ENCODE data around the gene STAG3. TPM values are rescaled to one million over a fixed set of nuclear protein-coding genes. Genes with fewer than 3 reads are reported as not detected.
"Not testable (repeated sequence)": the region's sequence is repeated elsewhere in the genome, so short reads cannot be mapped to it uniquely, and the experiment has no call there.

The STAG3 gene
- polyA plus RNA-seq, 1 donor = 21.2 TPM

DNA sequence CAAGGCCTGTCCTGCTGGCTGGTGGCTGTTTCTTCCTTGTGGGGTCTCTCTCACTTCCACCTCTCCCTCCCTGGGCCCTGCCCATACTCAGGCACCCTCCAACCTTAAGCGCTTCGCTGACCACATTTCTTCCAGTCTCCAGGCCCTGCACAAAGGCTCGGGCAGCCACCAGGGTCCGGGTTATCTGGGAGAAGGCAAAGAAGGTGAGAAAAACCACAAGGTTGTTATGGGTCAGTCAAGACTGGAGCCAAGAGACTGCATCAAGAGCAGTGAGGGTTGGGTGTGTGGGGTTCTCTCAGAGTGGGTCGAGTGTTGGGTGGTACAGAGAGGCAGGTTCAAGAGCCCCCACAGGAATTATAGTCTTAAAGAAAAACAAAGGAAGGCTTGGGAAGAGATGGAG lies 3.1 kb upstream of the STAG3 start:
- DNase-seq (ENCODE audit: low read depth) = no peak

DNA sequence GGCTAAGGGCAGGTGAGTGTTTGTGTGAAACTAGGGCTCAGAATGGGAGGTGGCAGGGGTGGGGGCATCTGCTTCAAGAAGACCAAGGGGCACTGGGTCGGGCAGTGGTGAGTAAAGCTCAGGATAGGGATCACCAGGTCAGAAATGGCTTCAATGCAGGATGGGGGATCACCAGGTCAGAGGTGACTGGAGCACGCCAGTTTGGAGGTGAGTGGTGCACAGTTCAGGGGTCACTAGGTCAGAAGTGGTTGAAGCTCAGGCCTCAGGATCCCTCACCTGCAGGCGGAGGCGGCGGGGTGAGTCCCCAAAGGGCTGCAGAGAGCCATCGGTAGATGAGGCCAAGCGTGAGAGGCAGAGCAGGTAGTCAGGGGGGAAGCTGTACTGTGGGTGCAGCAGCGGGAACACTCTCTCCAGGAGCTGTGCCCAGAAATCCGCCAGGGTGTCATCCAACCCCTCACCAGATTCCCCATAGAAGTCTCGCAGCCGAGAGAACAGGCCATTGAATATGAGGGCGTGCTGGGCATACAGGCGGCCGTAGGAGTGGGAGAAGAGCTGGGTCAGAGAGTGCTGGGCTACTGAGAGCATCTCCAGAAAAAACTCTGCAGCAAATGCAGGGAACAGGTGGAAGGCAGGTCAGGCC lies 2.3 kb upstream of the STAG3 start:
- DNase-seq (ENCODE audit: low read depth) = no peak

DNA sequence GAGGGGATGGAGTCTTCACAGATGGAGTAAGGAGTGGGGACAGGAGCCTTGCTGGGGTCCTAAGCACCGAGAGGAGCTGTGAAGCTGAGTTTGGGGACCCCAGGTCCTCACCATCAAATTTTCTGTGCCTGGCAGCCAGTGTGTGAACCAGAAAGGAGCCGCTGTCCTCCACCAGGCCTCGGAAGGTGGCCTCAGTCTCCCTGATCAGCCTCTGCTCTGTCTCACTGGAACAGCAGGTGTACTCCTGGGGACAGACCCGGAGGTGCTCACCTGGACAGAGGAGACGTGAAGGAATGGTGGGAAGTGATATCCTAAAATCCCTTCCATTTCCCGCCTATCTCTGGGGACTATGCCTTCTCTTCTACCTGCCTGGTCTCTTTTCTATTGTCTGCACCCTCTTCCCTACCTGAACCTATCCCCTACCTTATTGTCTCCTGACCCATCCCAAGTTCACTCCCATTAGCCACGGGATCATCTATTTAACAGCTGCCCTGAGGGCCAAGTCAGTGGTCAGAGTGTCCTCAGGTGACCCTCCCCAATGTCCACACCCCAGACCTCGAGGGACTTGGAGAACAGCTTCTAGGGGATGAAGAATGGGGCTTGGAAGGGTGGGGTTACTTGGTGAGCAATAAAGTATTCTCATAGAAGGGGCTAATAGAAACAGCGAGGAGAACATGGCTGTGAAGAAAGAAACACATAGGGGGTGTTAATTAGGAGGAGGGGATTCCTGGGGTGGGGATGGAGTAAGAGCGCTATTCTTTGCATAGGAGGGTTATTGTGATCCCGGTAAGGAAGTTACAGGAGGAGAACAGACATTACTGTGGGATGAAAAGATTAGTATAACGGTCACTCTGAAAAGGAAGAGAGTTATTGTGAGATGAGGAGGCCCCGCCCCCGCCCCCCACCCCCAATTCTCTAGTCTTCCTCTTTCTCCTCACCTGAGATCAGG lies 1.3 kb upstream of the STAG3 start:
- no peak for DNase-seq (ENCODE audit: low read depth)

DNA sequence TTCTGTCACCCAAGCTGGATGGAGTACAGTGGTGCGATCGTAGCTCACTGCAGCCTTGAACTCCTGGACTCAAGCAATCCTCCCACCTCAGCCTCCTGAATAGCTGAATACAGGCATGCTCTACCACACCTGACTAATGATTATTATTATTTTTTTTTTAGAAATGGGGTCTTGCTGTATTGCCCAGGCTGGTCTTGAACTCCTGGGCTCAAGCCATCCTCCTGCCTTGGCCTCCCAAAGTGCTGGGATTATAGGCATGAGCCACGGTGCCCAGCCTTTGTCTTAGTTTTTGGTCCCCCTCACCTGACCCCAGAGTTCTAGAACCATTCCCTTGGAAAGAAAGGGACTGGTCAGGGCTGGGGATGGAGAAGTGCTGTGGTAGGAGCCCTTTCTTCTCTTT lies 2.4 kb downstream of the STAG3 start:
- not testable (repeated sequence) for DNase-seq (ENCODE audit: low read depth)

DNA sequence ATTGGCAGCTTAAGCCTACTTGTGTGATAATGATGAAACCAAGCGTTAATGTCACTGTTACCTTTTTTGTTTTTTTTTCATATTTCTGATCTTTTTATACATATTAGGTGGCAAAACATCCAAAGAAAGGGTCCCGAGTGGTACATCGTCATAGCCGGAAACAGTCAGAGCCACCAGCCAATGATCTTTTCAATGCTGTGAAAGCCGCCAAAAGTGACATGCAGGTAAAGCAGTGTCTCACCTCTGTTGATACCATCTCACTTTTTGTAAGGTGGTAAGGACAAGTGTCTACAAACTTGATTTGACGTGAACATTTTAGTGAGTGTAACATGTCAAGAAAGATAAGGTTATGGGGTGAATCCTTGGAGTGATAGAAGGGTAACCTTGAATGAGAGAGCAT lies 4.9 kb downstream of the STAG3 start:
- DNase-seq (ENCODE audit: low read depth) = not testable (repeated sequence)

DNA sequence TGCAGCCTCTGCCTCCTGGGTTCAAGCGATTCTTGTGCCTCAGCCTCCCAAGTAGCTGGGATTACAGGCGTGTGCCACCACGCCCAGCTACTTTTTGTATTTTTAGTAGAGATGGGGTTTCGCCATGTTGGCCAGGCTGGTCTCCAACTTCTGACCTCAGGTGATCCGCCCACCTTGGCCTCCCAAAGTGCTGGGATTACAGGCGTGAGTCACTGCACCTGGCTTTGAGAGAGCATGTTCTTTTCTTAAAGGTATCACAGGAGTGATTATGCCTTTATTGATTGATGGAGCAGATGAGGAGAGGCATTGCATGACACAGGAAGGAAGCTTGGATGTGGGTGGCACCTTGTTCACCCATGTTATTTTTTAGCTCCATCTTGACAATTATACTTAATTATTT lies 5.4 kb downstream of the STAG3 start:
- not testable (repeated sequence) for DNase-seq (ENCODE audit: low read depth)

DNA sequence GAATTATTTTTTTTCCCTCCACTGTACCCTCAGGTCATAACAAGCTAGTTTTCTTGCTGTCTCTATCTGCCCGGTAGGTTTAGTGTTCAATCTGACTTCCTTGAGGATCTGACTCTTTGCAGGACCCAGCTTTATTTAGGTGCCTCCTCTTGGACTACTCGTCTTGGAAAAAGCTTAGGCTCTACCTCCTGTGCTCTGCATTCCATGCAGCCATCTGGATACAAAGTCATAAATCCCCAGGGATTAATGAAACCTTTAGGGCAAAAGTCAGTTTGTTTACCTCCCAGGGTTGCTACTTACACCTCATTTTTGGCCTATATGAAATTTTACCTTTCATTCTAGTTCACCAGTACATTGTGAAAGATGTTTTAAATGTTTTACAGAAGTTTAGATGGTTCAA lies 8.0 kb downstream of the STAG3 start:
- DNase-seq (ENCODE audit: low read depth) = no peak

DNA sequence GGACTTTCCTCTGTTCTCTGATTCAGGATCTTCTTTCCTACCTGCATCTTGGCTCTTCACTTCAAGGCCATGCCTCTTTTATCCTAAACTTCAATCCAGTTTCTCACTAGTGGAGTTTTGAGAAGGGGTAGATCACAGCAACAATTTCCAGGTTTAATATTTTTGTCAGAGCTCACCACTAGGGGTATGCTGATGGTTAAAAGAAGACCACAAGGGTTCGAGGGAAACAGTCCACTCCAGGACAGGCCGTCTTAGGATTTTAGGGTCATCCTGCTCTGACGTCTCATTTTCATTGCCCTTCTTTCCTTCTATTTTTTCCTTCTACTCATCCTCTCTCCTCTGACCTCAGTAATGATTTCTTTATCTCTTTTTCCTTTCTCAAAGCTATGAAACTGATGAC lies 11.3 kb downstream of the STAG3 start:
- no peak for DNase-seq (ENCODE audit: low read depth)

DNA sequence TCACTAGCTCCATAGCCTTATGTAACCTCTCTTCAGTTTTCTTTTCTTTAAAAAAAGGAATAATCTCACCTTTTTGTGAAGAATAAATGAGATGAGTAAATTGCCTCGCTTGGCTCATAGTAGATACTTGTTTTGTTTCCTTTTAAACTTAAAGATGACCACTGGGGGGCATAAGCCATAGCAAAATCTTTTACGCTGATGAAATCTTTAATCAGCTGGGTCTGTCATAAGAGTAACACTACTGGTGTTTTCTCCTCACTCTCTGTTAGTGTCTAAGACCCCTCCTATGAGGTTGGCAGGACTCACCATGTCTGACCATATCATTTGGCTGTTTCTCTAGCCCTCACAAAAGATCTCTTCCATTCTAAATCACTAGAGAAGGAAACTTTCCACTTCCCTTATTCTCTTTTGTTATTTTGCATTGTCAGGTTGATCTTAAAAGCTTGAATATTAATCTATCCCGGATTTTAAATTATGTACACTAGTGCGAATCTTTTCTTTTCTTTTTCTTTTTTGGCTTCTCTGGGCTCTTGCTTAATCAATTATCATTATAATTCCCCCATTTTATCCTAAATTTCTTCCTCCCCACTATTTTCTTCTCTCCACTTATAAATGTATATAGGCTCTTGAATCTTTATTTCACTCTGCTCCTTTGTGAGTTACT lies 12.5 kb downstream of the STAG3 start:
- no peak for DNase-seq (ENCODE audit: low read depth)

DNA sequence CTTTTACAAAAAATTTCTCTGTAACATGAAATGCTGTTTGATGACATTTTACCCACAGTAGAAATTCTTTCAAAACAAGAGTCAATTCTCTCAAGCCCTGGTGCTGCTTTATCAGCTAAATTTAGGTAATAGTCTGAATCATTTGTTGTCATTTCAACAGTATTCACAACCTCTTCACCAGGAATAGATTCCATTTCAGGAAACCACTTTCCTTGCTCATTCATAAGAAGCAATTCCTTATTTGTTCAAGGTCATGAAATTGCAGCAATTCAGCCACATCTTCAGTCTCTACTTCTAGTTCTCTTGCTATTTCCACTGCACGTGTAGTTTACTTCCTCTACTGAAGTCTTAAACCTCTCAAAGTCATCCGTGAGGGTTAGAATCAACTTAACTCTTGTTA lies 14.1 kb downstream of the STAG3 start:
- DNase-seq (ENCODE audit: low read depth) = no peak

DNA sequence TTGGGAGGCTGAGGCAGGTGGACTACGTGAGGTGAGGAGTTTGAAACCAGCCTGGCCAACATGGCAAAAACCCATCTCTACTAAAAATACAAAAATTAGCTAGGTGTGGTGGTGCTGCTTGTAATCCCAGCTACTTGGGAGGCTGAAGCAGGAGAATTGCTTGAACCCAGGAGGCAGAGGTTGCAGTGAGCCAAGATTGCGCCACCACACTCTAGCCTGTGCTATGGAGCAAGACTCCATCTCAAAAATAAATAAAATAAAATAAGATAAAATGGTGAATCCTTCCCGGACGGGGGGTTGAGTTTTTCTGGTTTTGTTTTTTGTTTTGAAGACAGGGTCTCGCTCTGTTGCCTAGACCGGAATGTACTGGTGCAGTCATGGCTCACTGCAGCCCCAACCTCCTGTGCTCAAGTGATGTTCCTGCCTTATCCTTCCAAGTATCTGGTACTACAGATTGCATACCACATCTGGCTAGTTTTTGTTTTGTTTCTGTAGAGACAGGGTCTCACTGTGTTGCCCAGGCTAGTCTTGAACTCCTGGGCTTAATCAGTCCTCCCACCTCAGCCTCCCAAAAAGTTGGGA lies 14.7 kb downstream of the STAG3 start:
- DNase-seq (ENCODE audit: low read depth) = not testable (repeated sequence)

DNA sequence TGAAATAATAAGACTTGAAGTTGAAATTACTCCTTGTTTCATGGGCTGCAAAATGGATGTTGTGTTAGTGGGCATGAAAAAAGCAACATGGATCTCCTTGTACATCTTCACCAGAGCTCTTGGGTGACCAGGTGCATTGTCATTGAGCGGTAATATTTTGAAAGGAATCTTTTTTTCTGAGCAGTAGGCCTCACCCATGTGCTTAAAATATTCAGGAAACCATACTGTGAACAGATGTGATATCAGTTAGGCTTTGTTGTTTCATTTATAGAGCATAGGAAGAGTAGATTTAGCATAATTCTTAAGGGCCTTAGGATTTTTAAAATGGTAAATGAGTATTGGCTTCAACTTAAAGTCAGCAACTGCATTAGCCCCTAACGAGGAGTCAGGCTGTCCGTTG lies 15.3 kb downstream of the STAG3 start:
- DNase-seq (ENCODE audit: low read depth) = no peak

DNA sequence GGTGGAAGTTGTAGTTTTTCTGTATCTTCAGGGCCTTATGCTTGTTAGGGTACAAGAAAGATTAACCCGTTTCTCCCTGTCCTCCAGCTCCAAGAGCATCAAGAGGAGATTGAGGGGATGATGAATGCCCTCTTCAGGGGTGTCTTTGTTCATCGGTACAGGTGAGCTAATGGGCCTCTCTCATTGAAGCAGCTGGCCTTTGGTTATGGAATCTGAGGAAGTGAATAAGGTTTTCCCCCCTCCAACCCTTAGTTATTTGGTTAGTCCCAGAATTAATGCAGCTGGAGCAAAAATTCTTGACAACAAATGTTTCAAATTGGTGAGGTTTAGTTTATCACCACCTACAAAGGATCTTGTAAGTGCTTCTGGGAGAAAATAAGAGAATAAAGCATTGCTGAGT lies 17.5 kb downstream of the STAG3 start:
- DNase-seq (ENCODE audit: low read depth) = no peak

DNA sequence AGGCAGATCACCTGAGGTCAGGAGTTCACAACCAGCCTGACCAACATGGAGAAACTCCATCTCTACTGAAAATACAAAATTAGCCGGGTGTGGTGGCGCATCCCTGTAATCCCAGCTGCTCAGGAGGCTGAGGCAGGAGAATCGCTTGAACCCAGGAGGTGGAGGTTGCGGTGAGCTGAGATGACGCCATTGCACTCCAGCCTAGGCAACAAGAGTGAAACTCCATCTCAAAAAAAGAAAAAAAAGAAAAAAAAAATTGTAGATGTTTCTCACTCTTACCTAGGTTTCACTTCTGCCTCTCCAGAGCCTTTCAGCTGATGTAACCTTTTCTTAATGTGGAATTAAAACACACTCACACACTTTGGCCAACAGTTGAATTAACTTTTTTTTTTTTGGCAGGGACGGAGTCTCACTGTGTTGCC lies 18.2 kb downstream of the STAG3 start:
- not testable (repeated sequence) for DNase-seq (ENCODE audit: low read depth)

DNA sequence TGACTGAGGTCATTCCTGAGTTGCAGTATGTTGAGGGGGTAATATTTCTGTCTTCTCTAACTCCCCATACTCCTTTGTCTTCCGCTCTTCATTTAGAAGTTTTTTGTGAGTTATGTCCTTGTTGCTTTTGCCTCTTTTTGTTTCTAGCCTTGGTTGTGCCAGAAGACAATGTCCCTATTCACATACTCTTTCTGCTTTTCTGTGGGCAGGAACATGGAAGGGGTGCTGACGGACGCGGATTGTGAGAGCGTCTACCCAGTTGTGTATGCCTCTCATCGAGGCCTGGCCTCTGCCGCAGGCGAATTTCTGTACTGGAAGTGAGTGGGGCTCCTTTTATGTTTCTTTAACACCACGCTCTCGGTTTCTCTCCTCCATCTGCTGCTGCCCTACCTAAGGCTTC lies 20.5 kb downstream of the STAG3 start:
- no peak for DNase-seq (ENCODE audit: low read depth)

DNA sequence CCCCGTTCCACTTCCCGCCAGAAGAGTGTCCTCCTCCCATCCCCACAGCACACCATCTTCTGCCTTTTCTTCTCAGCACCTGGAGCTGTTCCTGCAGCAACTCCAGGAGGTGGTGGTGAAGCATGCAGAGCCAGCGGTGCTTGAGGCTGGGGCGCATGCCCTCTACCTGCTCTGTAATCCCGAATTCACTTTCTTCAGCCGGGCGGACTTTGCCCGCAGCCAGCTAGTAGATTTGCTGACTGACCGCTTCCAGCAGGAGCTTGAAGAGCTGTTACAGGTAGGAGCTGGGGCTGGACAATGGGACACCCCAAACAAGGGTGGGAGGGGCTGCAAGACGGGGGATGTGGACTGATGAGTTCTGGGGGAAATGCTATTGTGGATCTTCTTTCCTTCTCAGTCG lies 23.0 kb downstream of the STAG3 start:
- DNase-seq (ENCODE audit: low read depth) = no peak

DNA sequence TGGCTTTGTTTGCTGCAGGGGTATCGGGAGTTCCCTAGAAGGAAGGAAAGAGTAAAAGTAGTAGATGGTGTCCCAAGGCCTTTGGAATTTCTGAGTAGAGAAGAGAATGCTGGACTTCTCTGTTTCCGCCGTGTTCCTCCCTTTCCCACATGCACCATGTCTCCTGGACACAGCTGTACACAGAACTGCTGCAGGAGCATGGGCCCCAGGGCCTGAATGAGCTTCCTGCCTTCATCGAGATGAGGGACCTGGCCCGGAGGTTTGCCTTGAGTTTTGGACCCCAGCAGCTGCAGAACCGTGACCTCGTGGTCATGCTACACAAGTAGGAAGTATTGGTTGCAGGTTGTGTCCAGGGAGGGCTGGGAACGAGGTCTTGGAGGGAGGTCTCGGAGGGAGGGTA lies 26.7 kb downstream of the STAG3 start:
- no peak for DNase-seq (ENCODE audit: low read depth)

DNA sequence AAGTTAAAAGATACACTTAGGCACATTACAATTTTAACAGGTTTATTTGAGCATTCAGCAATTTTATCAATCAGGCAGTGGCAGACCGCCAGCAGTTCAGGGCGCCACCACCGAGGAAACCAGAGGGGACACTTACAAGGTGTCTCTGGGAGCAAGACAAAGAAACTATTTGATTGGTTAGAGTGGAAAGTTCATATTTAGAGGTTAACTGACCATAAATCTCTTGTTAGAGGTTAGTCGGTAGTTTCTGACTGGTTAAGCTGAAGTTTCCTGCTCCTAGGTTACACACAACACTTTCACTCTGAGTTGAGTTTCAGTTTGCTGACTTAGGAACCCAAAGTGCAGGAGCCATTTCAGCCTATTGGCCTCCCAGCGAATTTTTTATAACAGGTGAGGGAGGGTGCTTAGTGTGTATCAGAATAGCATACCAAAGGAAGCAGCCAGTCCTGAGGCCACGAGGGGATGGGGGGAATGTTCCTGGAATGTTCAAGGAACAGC lies 31.2 kb downstream of the STAG3 start:
- DNase-seq (ENCODE audit: low read depth) = no peak

DNA sequence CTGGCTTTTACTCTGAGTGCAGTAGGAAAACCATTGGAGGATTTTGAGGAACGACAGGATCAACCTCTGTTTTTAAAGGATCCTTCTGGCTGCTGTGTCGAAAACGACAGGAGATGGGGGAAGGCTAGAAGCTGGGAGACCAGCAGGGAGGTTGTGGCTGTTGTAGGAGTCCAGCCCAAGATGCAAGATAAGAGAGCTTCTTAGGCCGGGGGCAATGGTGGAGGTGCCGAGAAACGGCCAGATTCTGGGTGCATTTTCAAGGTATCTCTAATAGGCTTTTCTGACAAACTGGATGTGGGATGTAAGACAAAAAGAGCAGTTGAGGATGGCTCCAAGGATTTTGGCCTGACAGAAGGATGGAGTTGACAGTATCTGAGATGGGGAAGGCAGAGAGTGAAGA lies 31.8 kb downstream of the STAG3 start:
- no peak for DNase-seq (ENCODE audit: low read depth)

DNA sequence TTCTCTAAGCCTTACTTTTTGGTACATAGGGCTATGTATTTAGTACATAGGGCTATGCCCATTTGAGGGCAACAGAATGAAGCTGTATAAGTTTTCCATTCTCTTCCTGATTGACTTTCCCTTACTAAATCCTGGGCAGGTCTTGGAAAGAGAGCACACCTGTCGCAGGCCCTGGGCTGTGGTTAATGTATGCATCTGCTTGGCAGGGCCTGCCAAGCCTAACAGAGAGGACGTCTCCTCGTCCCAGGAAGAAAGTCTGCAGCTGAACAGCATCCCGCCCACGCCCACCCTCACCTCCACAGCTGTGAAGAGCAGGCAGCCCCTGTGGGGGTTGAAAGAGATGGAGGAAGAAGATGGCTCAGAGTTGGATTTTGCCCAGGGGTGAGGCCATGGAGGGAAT lies 33.1 kb downstream of the STAG3 start:
- DNase-seq (ENCODE audit: low read depth) = no peak

DNA sequence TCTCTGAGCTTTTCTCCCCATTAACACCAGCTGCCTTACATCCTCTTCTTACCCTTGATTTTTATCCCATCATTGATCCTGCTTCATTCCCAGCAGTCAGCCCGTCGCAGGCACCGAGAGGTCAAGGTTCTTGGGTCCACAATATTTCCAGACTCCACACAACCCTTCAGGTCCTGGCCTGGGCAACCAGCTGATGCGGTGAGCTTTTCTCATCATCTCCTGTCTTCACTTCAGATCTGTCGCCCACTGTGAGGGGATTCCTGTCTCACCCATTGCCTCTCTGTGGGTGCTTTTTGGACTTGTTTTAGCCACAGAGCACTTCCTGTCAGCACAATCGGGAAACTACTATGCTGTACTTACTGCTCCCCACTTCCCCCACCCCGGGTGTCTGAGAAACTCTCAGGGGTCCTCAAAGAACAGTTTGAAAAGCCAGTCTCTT lies 33.6 kb downstream of the STAG3 start:
- no peak for DNase-seq (ENCODE audit: low read depth)

Data from forelimb muscle (tissue), 1 donor.